Measurements from ENCODE around the gene TMEM120B.
"Not testable (repeated sequence)": the region's sequence is repeated elsewhere in the genome, so short reads cannot be mapped to it uniquely, and the experiment has no call there.

TMEM120B gene

DNA sequence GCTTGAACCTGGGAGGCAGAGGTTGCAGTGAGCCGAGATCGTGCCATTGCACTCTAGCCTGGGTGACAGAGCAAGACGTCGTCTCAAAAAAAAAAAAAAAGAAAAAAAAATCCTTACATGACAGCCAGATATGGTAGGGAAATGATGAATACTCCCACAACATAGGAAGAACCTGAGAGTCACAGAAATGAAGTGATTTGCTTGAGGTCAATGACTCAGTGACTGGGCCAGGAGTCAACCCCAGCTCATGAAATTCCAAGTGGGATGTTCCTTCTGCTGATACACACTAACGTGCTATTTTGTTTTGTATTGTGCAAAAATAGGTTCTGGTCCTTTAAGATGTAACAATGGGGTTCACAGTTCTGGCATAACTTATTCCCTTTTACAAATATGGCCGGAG is 71.9 kb downstream of the TMEM120B start:
- Mint-ChIP-seq H3K27ac (peak overlapping the region; percentile 90), H3K27me3 (no peaks in the 10 kb centered on the region), H3K4me3 (peak overlapping the region; percentile 85), H3K4me1 (ENCODE audit: low read depth) (peaks cover 80% of the 10 kb centered on the region), H3K9me3 (ENCODE audit: low read depth) (no peaks in the 10 kb centered on the region), H3K36me3 (peaks cover 9% of the 10 kb centered on the region)

DNA sequence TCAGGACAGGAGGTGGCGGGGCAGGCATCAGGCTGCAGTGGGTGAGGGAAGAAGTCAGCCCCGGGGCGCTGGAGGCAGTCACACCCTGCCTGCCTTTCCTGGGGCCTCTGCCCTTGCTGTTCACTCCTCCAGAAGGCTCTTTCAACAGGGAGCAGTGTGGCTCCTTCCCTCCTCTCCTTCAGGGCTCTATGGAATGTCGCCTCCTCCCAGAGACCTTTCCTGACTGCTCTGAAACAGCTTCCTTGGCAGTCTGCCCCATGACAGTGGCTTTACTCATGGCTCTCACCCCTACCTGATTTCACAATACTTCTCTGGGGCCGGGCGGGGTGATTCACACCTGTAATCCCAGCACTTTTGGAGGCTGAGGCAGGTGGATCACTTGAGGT is 73.9 kb downstream of the TMEM120B start:
- Mint-ChIP-seq H3K27ac (peak overlapping the region; percentile 93), H3K36me3 (peaks cover 9% of the 10 kb centered on the region), H3K27me3 (no peaks in the 10 kb centered on the region), H3K4me3 (peak overlapping the region; percentile 75), H3K4me1 (ENCODE audit: low read depth) (peaks cover 88% of the 10 kb centered on the region), H3K9me3 (ENCODE audit: low read depth) (no peaks in the 10 kb centered on the region)

DNA sequence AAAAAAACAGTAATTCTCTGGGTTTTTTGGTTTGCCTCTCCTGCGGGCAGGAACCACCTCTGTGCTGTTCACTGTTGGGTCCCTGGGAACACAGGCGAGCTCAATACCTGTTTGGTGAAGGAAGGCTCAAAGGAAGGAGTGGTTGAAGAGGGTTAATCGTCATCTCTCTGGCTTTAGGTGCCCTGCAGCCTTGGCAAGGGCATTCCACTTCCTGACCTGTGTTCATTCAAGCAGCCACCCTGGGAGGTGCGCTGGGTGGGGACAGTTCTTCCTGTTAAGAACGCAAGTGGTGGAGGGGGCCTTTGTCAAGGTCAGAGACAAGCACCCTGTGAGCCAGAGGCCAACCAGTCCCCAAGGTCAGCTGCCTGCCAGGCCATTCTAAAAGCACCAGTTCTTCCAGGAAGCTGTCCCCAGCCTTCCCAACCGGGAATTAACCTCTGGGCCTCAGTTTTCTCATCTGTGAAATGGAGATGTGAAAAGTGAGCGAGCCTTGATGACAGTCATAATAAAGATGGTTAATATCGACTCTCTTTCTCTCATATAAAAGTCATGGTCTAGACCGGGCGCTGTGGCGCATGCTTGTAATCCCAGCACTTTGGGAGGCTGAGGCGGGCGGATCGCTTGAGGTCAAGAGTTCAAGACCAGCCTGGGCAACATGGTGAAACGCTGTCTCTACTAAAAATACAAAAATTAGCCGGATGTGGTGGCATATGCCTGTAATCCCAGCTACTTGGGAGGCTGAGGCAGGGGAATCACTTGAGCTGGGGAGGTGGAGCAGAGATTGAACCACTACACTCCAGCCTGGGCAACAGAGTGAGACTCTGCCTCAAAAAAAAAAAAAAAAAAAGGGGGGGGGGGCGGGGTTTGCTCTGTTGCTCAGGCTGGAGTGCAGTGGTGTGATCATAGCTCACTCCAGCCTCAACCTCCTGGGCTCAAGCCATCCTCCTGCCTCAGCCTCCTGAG is 74.8 kb downstream of the TMEM120B start:
- no peaks in the 10 kb centered on the region for H3K9me3 Mint-ChIP-seq (ENCODE audit: low read depth)
- H3K36me3 Mint-ChIP-seq = peaks cover 8% of the 10 kb centered on the region
- peaks cover 85% of the 10 kb centered on the region for H3K4me1 Mint-ChIP-seq (ENCODE audit: low read depth)
- H3K27me3 Mint-ChIP-seq = no peaks in the 10 kb centered on the region
- peak overlapping the region; percentile 99 for H3K27ac Mint-ChIP-seq
- peak overlapping the region; percentile 93 for H3K4me3 Mint-ChIP-seq

DNA sequence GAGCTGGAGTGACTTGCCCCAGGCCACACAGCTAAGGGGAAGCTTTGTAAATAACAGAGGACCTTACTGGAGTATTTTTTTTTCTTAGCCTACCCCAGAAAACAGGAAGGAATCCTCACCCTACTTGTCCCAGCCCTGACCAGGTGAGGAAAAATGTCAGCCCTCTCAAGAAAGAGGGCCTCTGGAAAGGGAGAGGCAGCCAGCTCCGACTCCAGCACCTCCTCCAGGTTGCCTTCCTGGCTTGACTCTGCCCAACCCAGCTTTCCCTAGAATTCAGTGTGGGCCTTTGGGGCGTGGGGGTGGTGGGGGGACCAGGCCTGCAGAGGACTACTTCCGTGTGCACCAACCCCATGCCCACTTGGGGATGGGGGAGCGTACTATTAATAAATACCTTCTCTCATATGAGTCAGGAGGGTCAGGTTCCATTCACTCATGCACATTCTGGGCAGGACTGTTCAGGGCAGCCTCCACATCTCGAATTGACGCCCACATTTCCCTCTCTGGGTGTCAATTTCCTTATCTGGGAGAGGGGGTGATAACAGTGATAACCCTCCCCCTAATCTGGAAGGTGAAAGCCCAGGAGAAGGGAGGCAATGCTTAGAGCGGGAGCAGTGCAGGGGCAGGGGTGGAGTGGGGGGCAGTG is 75.7 kb downstream of the TMEM120B start:
- H3K27me3 Mint-ChIP-seq = no peaks in the 10 kb centered on the region
- H3K36me3 Mint-ChIP-seq = peaks cover 8% of the 10 kb centered on the region
- no peaks in the 10 kb centered on the region for H3K9me3 Mint-ChIP-seq (ENCODE audit: low read depth)
- H3K4me1 Mint-ChIP-seq (ENCODE audit: low read depth) = peaks cover 79% of the 10 kb centered on the region
- peak overlapping the region; percentile 93 for H3K4me3 Mint-ChIP-seq
- H3K27ac Mint-ChIP-seq = peak overlapping the region; percentile 99

DNA sequence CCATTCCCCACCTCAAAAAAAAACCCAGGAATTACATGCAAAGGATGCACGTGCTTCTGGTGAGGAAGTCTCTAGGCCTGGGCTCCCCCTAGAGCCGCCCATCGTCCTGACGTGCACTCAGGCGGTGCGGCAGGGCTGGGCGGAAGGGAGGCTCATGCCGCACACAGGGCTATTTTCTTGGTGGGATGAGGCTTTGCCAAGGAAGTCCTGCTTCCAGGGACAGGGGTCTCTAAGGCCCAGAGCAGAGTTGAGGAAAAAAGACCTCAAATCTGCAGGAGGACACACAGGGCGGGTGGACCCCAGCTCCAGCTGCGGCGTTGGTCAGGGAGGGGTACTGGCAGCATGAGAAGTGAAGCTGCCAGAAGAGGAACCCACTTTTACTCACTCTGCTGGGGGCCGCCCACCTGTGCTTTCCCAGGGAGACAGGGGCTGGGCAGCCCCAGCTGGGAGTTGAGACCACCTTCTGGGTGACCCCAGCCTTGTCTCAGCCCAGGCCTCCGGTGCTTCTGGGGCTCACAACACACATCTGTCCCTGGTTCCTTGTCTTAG is 76.8 kb downstream of the TMEM120B start:
- Mint-ChIP-seq H3K4me3 (peak overlapping the region; percentile 93), H3K9me3 (ENCODE audit: low read depth) (no peaks in the 10 kb centered on the region), H3K4me1 (ENCODE audit: low read depth) (peaks cover 72% of the 10 kb centered on the region), H3K36me3 (peaks cover 8% of the 10 kb centered on the region), H3K27me3 (no peaks in the 10 kb centered on the region), H3K27ac (peak overlapping the region; percentile 99)

DNA sequence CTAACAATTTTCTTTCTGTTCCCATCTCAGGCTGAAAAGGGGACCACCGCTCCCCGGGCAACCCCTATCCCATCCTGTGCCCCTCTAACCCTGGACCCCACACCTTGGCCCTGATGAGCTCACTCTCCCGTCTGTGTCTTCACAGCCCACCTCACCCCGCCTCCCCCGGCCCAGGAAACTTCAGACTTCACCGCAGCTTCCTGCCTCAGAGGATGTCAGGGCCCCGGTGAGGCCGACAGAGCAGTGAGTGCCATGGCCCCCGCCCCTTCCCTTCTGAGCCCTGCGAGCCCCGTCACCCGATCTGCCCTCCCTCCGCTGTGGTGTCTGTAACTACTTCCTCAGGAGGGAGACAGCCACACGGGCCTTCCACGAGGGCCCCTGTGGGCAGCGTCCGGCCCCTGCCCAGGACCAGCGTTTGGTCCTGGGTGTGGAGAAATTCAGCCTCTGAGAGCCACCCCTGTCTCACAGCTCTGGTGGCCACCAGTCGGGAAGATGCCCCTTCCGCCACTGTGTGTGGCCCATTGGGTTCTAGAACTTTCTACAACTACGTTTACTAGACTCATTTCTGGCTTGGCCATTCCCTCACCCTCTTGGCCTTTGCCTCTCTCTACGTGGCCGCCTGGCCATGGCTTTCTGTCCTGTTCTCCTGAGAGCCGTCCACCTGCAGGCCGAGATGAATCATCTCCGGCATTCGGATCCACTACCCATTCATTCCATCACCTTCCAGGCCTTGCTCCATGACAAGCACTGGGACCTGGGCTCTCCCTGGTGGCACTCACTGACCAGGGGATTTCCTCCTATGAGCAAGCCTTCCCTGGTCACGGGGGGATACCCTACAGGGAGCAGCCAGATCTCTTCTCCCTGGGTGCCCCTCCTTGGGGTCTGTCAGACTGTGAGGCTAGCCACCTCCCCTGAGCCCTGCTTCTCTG is 77.5 kb downstream of the TMEM120B start:
- H3K9me3 Mint-ChIP-seq (ENCODE audit: low read depth) = no peaks in the 10 kb centered on the region
- peaks cover 72% of the 10 kb centered on the region for H3K4me1 Mint-ChIP-seq (ENCODE audit: low read depth)
- peak overlapping the region; percentile 93 for H3K4me3 Mint-ChIP-seq
- H3K27me3 Mint-ChIP-seq = no peaks in the 10 kb centered on the region
- H3K27ac Mint-ChIP-seq = peak overlapping the region; percentile 99
- peaks cover 3% of the 10 kb centered on the region for H3K36me3 Mint-ChIP-seq

DNA sequence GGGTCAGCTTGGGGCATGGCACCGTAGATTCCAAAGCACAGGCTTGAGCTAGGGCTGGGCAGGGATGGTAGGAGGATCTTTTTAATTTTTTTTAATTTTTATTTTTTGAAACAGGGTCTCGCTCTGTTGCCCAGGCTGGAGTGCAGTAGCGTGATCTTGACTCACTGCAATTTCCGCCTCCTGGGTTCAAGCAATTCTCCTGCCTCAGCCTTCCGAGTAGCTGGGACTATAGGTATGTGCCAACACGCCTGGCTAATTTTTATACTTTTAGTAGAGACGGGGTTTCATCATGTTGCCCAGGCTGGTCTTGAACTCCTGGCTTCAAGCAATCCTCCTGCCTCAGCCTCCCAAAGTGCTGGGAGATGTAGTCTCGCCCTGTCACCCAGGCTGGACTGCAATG is 78.2 kb downstream of the TMEM120B start:
- H3K27me3 Mint-ChIP-seq; H3K9me3 Mint-ChIP-seq (ENCODE audit: low read depth); H3K36me3 Mint-ChIP-seq: not testable (repeated sequence)
- Mint-ChIP-seq H3K4me3 (peak overlapping the region; percentile 93), H3K27ac (peak overlapping the region; percentile 99), H3K4me1 (ENCODE audit: low read depth) (peaks cover 73% of the 10 kb centered on the region)

DNA sequence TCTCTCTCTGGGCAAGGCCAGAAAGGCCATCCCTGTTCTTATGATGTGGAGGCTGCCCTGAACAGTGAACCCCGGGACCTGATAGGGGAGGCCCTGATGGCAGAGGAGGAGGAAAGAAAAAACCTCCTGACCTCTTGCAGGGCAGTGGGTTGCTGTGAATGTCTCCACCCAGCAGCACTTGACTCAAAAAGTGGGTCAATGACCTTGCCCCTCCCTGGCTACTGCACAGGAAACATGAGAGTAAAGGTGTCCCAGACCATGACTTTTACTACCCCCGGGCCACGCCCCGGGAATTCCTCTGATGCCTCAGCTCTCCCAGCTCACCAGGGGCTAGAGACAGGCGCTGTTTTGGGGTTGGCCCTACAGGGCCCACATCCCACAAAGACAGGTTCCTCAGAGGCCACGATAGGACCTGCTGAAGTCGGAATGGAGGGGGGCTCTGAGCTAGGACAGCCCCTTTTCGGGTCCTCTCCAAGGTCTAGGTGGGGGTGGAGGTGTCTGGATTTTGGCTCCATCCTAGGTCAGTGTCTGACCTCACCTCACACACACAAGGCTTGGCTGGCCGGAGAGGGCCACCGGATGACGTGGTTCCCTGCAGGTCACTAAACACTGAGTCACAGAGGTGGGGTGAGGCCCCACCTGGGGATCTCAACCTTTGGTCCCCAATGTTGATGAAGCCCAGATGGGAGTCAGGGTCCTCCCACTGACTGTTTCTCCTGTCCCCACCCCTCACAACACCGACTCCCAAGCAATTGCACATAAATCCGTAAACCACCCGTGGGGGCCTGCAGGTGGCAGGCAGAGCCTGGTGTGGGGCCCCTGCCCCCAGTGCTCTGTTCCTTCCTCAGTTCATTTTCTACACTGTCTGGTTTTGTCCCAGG is 79.4 kb downstream of the TMEM120B start:
- Mint-ChIP-seq H3K27me3 (no peaks in the 10 kb centered on the region), H3K27ac (peak overlapping the region; percentile 99), H3K4me3 (peak overlapping the region; percentile 93), H3K36me3 (peaks cover 4% of the 10 kb centered on the region), H3K4me1 (ENCODE audit: low read depth) (peaks cover 67% of the 10 kb centered on the region), H3K9me3 (ENCODE audit: low read depth) (no peaks in the 10 kb centered on the region)

DNA sequence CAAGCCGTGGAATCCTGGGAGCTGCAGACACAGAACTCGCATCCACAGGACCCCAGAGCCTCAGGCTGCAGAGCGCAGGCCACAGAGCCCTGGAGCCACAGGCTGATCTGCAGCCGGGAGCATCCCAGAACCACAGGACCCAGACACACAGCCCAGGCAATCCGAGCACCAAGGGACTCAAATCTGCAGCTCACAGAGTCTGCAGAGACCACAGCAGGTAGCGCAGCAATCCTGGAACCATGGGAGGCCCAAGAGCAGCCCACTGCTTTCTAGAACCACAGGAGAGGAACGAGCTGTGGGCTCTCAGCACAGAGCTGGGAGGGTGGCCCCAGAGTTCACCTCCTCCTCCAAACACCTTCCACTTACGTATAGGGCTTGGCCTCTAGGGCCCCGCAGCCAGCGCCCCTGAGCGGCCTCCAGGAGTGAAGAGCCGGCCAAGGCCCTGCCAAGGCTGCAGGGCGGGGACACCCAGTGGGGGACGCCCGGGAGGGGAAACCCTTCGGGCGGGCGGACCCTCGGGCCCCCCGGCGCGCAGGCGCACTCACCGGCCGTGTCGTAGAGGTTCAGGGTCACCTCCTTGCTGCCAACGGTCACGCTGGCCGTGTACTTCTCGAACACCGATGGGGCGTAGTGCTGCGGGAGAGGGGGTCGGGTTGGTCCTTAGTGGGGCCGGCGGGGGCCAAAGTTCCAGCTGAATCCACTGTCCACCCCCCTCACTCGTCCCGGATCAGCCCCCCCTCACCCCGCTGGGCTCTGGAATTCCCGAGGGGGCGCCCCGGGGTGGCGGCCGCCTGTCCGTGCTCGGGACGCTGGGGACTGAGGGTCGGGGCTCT is 80.3 kb downstream of the TMEM120B start:
- Mint-ChIP-seq H3K36me3 (peaks cover 2% of the 10 kb centered on the region), H3K27ac (peak overlapping the region; percentile 99), H3K4me1 (ENCODE audit: low read depth) (peaks cover 65% of the 10 kb centered on the region), H3K9me3 (ENCODE audit: low read depth) (no peaks in the 10 kb centered on the region), H3K4me3 (peak overlapping the region; percentile 93), H3K27me3 (no peaks in the 10 kb centered on the region)

DNA sequence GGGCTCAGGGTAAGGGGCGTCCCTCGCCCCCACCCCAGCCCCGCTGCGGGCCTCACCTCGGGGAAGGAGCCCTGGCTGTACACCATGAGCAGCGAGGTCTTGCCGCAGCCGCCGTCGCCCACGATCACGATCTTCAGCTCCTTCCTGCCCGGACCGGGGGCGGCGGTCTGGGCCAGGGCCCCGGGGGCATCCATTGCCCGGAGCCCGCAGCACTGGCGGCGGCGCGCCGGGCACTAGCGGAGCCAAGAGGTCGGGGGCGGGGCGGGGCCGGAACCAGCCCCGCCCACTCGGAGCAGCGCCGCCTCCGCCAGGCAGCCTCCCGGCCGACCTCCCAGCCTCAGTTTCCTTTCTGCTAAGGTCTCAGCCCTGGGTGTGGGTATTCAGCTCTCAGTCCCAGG is 80.9 kb downstream of the TMEM120B start, which contains the start of gene RHOF:
TSS of gene RHOF (minus strand) at position 249 of the 398 bp plus-strand sequence. CDS start at position 194, 55 bp downstream.
- Mint-ChIP-seq H3K9me3 (ENCODE audit: low read depth) (no peaks in the 10 kb centered on the region), H3K36me3 (peaks cover 2% of the 10 kb centered on the region), H3K4me3 (peak within 1 kb of the TSS; percentile 93), H3K4me1 (ENCODE audit: low read depth) (peaks cover 64% of the 10 kb centered on the region), H3K27ac (peak within 1 kb of the TSS; percentile 99), H3K27me3 (no peaks in the 10 kb centered on the region)

DNA sequence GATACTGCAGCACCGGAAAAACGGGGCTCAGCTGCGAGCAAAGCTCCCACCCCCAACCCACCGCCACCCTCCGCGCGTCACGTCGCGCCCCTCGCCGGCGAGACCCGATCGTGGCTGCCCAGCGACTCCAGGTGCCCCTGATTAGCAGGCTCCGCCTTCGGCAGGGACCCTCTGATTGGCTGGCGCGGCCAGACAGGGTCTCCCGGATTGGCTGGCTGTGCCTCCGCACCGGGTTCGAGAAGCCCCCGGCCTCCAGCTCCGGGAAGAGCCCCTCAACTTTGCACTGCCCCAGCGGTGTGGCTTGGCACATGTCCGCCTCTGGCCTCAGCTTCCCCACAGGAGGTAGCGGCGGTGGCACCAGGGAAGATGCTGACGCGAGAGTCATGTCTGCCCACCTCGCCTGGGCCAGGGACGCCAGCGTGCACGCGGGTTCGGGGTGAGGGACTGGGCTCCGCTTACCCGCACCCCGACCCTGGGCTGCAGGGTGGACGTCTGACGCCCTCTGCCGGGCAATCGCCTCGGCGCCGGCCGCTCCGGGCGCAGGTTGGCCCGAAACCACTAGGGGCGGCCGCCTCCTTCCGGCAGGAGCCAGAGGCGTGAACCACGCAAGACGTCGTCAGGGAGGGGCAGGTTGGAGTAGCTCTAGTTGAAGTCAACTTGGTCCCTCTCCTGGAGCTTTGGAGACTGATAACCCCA is 81.4 kb downstream of the TMEM120B start:
- Mint-ChIP-seq H3K9me3 (ENCODE audit: low read depth) (no peaks in the 10 kb centered on the region), H3K27ac (peak overlapping the region; percentile 91), H3K4me3 (peak overlapping the region; percentile 84), H3K4me1 (ENCODE audit: low read depth) (peaks cover 64% of the 10 kb centered on the region), H3K27me3 (no peaks in the 10 kb centered on the region), H3K36me3 (peaks cover 2% of the 10 kb centered on the region)

DNA sequence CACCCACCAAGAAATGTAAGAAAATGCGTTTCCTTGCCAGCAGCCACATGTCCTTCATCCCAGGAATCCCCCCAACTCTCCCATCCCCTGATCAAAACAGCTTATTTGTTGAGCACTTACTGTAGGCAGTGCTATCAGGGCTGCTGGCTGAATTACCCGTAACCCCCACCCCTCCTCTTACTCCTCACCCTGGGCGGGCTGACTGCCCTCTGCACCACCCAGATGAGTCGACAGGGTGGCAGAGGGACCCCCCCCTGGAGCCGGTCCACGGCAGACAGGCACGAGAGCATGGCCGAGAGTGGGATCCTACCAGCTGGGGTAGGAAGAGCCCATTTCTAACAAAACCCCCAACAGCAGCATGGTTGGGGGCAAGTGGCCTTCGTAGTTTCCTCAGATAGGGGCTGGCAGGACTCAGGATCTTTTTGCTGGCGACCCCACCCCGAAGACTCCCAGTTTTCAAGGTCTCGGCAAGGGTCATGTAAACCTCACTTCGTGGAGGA is 82.0 kb downstream of the TMEM120B start:
- H3K9me3 Mint-ChIP-seq (ENCODE audit: low read depth) = no peaks in the 10 kb centered on the region
- H3K4me1 Mint-ChIP-seq (ENCODE audit: low read depth) = peaks cover 65% of the 10 kb centered on the region
- H3K36me3 Mint-ChIP-seq = peaks cover 2% of the 10 kb centered on the region
- H3K27me3 Mint-ChIP-seq = no peaks in the 10 kb centered on the region
- peak overlapping the region; percentile 84 for H3K4me3 Mint-ChIP-seq
- H3K27ac Mint-ChIP-seq = peak overlapping the region; percentile 91

Measured in activated naive CD8-positive, alpha-beta T cell (primary cell).